Ovary (tissue), 3 donors: ENCODE data around the gene MAK.

ENCODE experiments used
- EP300 ChIP-seq: sonication (generic); formaldehyde crosslinking; IDR thresholded peaks from one replicate; pipeline ENCODE4 v1.6.1; 2017; ENCODE audit warnings: antibody characterized with exemption
- POLR2A ChIP-seq: fragments of 450-650 bp; IDR thresholded peaks from one replicate; pipeline ENCODE4 v1.6.1; 2017; ENCODE audit warnings: antibody characterized with exemption, mild to moderate bottlenecking, moderate library complexity
- TF ChIP-seq, protein P1 (sequence below), 3 donors: fragments of 450-650 bp in 2 of 3; fragments of 200-600 bp in 1 of 3; IDR thresholded peaks; one replicate each; pipeline versions ENCODE4 v1.5.1 to v1.8.0; 2016 to 2022; ENCODE audit warnings: antibody characterized with exemption in 3 of 3, mild to moderate bottlenecking in 1 of 3
- donor health status: DM: no; HTN: no; CAD: no.

DNA sequence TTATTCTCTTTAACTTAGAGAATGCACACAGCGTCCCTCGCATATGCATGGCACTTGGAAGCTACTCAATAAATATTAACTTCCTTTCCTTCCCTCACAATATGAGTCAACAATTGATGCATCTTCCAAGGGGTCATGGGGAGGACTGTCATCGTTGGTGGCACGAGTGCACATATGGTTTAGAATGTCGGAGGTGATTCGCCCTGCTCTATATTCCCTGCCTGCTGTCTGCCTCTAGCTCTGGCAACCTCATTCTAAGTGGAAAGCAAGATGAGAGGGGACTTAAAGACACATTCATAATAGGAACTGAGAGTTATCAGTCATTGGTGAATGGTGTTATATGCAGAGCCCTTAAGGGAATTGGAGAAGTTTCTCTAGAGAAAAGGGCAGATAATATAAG is 44.6 kb downstream of the MAK start:
- no peak for TF ChIP-seq POLR2A
- TF ChIP-seq, protein P1, sequence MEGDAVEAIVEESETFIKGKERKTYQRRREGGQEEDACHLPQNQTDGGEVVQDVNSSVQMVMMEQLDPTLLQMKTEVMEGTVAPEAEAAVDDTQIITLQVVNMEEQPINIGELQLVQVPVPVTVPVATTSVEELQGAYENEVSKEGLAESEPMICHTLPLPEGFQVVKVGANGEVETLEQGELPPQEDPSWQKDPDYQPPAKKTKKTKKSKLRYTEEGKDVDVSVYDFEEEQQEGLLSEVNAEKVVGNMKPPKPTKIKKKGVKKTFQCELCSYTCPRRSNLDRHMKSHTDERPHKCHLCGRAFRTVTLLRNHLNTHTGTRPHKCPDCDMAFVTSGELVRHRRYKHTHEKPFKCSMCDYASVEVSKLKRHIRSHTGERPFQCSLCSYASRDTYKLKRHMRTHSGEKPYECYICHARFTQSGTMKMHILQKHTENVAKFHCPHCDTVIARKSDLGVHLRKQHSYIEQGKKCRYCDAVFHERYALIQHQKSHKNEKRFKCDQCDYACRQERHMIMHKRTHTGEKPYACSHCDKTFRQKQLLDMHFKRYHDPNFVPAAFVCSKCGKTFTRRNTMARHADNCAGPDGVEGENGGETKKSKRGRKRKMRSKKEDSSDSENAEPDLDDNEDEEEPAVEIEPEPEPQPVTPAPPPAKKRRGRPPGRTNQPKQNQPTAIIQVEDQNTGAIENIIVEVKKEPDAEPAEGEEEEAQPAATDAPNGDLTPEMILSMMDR (IDR thresholded peaks at IDR 0.05) = no peak
- no peak for TF ChIP-seq EP300
